SK-N-SH treated with all-trans-retinoic acid at 6 μM for 48 hours (cell line): ENCODE data around the gene TUBB4B.

Experiments
- CSDC2 ChIP-seq: fragments of 250-450 bp; sonication (Bioruptor Pico); IDR thresholded peaks from 2 replicates; pipeline ENCODE4 v1.5.0; 2020; ENCODE audit warnings: mild to moderate bottlenecking, moderate library complexity
- CSRNP3 ChIP-seq: fragments of 250-450 bp; sonication (Bioruptor Pico); IDR thresholded peaks from 2 replicates; pipeline ENCODE4 v1.5.1; 2021; ENCODE audit warnings: mild to moderate bottlenecking, moderate library complexity
- ISL1 ChIP-seq: fragments of 250-450 bp; sonication (Bioruptor Pico); IDR thresholded peaks from 2 replicates; pipeline ENCODE4 v2.1.2; 2022; ENCODE audit warnings: mild to moderate bottlenecking, moderate library complexity
- OSR1 ChIP-seq: fragments of 250-450 bp; sonication (Bioruptor Pico); IDR thresholded peaks from 2 replicates; pipeline ENCODE4 v1.8.0; 2022; ENCODE audit warnings: moderate library complexity, mild to moderate bottlenecking, inconsistent platforms
- PPARA ChIP-seq: fragments of 250-450 bp; sonication (Bioruptor Pico); IDR thresholded peaks from 2 replicates; pipeline ENCODE4 v1.5.0; 2020; ENCODE audit warnings: mild to moderate bottlenecking, borderline replicate concordance
- RARB ChIP-seq: fragments of 250-450 bp; sonication (Bioruptor Pico); IDR thresholded peaks from 2 replicates; pipeline ENCODE4 v1.8.0; 2021; ENCODE audit warnings: mild to moderate bottlenecking, moderate library complexity
- TCF4 ChIP-seq: fragments of 250-450 bp; sonication (Bioruptor Pico); IDR thresholded peaks from 2 replicates; pipeline ENCODE4 v1.8.0; 2021; ENCODE audit warnings: mild to moderate bottlenecking, moderate library complexity, borderline replicate concordance
- ZFP3 ChIP-seq: fragments of 250-450 bp; sonication (Bioruptor Pico); IDR thresholded peaks from 2 replicates; pipeline ENCODE4 v1.5.0; 2020; ENCODE audit warnings: mild to moderate bottlenecking, moderate library complexity
- ZFP30 ChIP-seq: fragments of 450-650 bp; formaldehyde crosslinking; IDR thresholded peaks from 2 replicates; pipeline ENCODE4 v1.5.0; 2022; ENCODE audit warnings: mild to moderate bottlenecking, moderate library complexity
- ZNF565 ChIP-seq: fragments of 450-650 bp; formaldehyde crosslinking; conservative IDR thresholded peaks from 2 replicates; pipeline ENCODE4 v1.5.0; 2020; ENCODE audit warnings: low read depth, mild to moderate bottlenecking, moderate library complexity
- ZNF8 ChIP-seq: fragments of 450-650 bp; formaldehyde crosslinking; IDR thresholded peaks from 2 replicates; pipeline ENCODE4 v1.5.0; 2020; ENCODE audit warnings: mild to moderate bottlenecking, moderate library complexity
- TF ChIP-seq, protein P1 (sequence below): fragments of 250-450 bp; sonication (Bioruptor Pico); IDR thresholded peaks from 2 replicates; pipeline ENCODE4 v1.5.1; 2020; ENCODE audit warnings: low read depth, mild to moderate bottlenecking, moderate library complexity
- TF ChIP-seq, protein P2 (sequence below): fragments of 250-450 bp; sonication (Bioruptor Pico); IDR thresholded peaks from 2 replicates; pipeline ENCODE4 v1.8.0; 2020; ENCODE audit warnings: mild to moderate bottlenecking, moderate library complexity, borderline replicate concordance

- TF ChIP-seq ZNF8 (CRISPR knock-in tag) = no peak
- TF ChIP-seq PPARA = no peak
- no peak for TF ChIP-seq ZNF565 (CRISPR knock-in tag)
- no peak for TF ChIP-seq ZFP30 (CRISPR knock-in tag)
- TF ChIP-seq, protein P1, sequence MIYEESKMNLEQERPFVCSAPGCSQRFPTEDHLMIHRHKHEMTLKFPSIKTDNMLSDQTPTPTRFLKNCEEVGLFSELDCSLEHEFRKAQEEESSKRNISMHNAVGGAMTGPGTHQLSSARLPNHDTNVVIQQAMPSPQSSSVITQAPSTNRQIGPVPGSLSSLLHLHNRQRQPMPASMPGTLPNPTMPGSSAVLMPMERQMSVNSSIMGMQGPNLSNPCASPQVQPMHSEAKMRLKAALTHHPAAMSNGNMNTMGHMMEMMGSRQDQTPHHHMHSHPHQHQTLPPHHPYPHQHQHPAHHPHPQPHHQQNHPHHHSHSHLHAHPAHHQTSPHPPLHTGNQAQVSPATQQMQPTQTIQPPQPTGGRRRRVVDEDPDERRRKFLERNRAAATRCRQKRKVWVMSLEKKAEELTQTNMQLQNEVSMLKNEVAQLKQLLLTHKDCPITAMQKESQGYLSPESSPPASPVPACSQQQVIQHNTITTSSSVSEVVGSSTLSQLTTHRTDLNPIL (CRISPR knock-in tag) = no peak
- no peak for TF ChIP-seq ZFP3 (CRISPR knock-in tag)
- TF ChIP-seq CSDC2 = no peak
- no peak for TF ChIP-seq OSR1
- TF ChIP-seq TCF4 (CRISPR knock-in tag) = no peak
- no peak for TF ChIP-seq RARB (CRISPR knock-in tag)
- TF ChIP-seq, protein P2, sequence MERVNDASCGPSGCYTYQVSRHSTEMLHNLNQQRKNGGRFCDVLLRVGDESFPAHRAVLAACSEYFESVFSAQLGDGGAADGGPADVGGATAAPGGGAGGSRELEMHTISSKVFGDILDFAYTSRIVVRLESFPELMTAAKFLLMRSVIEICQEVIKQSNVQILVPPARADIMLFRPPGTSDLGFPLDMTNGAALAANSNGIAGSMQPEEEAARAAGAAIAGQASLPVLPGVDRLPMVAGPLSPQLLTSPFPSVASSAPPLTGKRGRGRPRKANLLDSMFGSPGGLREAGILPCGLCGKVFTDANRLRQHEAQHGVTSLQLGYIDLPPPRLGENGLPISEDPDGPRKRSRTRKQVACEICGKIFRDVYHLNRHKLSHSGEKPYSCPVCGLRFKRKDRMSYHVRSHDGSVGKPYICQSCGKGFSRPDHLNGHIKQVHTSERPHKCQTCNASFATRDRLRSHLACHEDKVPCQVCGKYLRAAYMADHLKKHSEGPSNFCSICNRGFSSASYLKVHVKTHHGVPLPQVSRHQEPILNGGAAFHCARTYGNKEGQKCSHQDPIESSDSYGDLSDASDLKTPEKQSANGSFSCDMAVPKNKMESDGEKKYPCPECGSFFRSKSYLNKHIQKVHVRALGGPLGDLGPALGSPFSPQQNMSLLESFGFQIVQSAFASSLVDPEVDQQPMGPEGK (CRISPR knock-in tag) = no peak
- no peak for TF ChIP-seq ISL1 (CRISPR knock-in tag)
- TF ChIP-seq CSRNP3 (CRISPR knock-in tag) = no peak
Observed at GRCh38 chr9:137228506-137228967, 12.6 kb upstream of the TUBB4B start.
